Forelimb muscle (tissue), 1 donor: Measurements from ENCODE around the gene COLEC11. TPM values are rescaled to one million over a fixed set of nuclear protein-coding genes. Genes with fewer than 3 reads are reported as not detected.
"Not testable (repeated sequence)": the region's sequence is repeated elsewhere in the genome, so short reads cannot be mapped to it uniquely, and the experiment has no call there.

Experiments used
- DNase-seq: peaks from one replicate; pipeline ENCODE4 v3.0.0-alpha.2; 2013; ENCODE audit warnings: low read depth
- polyA plus RNA-seq: library from polyadenylated mRNA; unstranded; fragments of 120-200 nt; gene quantifications from one replicate; pipeline ENCODE4 v1.2.1, GENCODE V29; 2013; ENCODE audit not compliant: insufficient read length

The COLEC11 gene
- polyA plus RNA-seq, 1 donor, result 0.40 TPM

- no peak for DNase-seq
These were observed 28.1 kb downstream of the COLEC11 start for GRCh38 chr2:3622967-3623366.

- DNase-seq, result no peak
These were observed 29.3 kb downstream of the COLEC11 start for GRCh38 chr2:3624059-3624794.

- DNase-seq, result no peak
These were observed 30.3 kb downstream of the COLEC11 start for GRCh38 chr2:3625186-3625585.

- DNase-seq, result peak; percentile 5
These were observed 31.4 kb downstream of the COLEC11 start for GRCh38 chr2:3626118-3626811.

GRCh38 chr2:3626812-3627499 is 32.0 kb downstream of the COLEC11 start:
- DNase-seq, result no peak

GRCh38 chr2:3627500-3628100 is 32.7 kb downstream of the COLEC11 start:
- no peak for DNase-seq

GRCh38 chr2:3628241-3628679 is 33.3 kb downstream of the COLEC11 start:
- DNase-seq, result no peak

GRCh38 chr2:3628800-3629199 is 33.9 kb downstream of the COLEC11 start:
- no peak for DNase-seq

- DNase-seq, result no peak
These were observed 35.7 kb downstream of the COLEC11 start for GRCh38 chr2:3630631-3631030.

GRCh38 chr2:3631161-3631850 is 36.4 kb downstream of the COLEC11 start:
- no peak for DNase-seq

GRCh38 chr2:3631851-3632659 is 37.1 kb downstream of the COLEC11 start:
- no peak for DNase-seq

GRCh38 chr2:3633089-3633981 is 38.4 kb downstream of the COLEC11 start:
- DNase-seq, result no peak

GRCh38 chr2:3633982-3634595 is 39.2 kb downstream of the COLEC11 start:
- DNase-seq, result no peak

GRCh38 chr2:3634596-3635121 is 39.7 kb downstream of the COLEC11 start:
- no peak for DNase-seq

GRCh38 chr2:3635171-3635974 is 40.5 kb downstream of the COLEC11 start:
- no peak for DNase-seq

GRCh38 chr2:3635975-3636327 is 41.0 kb downstream of the COLEC11 start:
- DNase-seq, result not testable (repeated sequence)

- no peak for DNase-seq
These were observed 41.8 kb downstream of the COLEC11 start for GRCh38 chr2:3636586-3637310.

GRCh38 chr2:3637311-3637675 is 42.4 kb downstream of the COLEC11 start:
- DNase-seq, result no peak
